Activated naive CD8-positive, alpha-beta T cell (primary cell): ENCODE results near the gene LBHD2.

Source experiments
- H3K27ac Mint-ChIP-seq: one replicate; pipeline ENCODE4 v1.8.0; 2021; ENCODE audit warnings: mixed read lengths
- H3K27me3 Mint-ChIP-seq: one replicate; pipeline ENCODE4 v1.8.0; 2021; ENCODE audit warnings: mixed read lengths
- H3K36me3 Mint-ChIP-seq: one replicate; pipeline ENCODE4 v1.8.0; 2021; ENCODE audit warnings: mixed read lengths
- H3K4me1 Mint-ChIP-seq: one replicate; pipeline ENCODE4 v1.8.0; 2021; ENCODE audit warnings: low read depth, mixed read lengths
- H3K4me3 Mint-ChIP-seq: one replicate; pipeline ENCODE4 v1.8.0; 2021; ENCODE audit warnings: mild to moderate bottlenecking, mixed read lengths
- H3K9me3 Mint-ChIP-seq: one replicate; pipeline ENCODE4 v1.8.0; 2021; ENCODE audit warnings: low read depth, mixed read lengths

The LBHD2 gene

DNA sequence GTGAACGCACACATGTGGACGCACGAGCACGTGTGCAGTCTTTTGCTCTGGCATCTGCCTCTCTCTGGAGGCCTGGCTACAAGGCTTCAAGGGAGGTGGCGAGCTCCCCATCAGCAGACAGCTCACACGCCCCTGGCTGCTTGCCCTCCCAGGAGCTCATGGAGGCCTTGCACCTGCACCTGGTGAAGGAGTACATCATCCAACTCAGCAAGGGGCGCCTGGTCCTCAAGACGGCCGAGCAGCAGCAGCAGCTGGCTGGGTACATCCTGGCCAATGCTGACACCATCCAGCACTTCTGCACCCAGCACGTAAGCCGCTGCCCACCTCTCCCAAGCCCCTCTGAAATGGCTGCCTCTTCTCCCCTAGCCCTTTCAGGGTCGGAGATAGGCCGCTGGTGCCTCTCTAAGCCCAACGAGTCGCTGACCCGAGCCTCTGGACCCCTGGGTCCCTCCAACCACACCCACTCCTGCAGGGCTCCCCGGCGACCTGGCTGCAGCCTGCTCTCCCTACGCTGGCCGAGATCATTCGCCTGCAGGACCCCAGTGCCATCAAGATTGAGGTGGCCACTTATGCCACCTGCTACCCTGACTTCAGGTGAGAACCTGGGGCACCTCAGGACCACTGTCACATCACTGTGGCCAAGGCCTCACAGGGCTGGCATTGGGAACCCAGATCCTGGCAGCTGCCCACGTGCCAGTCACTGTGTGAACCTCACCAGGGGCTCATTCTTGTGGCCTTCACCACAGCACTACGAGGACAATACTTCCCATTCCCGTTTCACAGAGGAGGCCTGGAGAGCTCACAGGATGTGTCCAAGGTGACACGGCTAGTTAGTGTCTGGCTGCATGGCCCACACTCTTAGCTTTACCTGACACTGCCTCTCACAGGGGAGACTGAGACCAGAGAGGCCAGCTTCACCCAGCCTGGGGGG lies 49.5 kb downstream of the LBHD2 start:
- Mint-ChIP-seq H3K36me3 (no peaks in the 10 kb centered on the region), H3K4me3 (no peak overlapping the region), H3K4me1 (no peaks in the 10 kb centered on the region), H3K27me3 (no peaks in the 10 kb centered on the region), H3K9me3 (no peaks in the 10 kb centered on the region), H3K27ac (no peak overlapping the region)

DNA sequence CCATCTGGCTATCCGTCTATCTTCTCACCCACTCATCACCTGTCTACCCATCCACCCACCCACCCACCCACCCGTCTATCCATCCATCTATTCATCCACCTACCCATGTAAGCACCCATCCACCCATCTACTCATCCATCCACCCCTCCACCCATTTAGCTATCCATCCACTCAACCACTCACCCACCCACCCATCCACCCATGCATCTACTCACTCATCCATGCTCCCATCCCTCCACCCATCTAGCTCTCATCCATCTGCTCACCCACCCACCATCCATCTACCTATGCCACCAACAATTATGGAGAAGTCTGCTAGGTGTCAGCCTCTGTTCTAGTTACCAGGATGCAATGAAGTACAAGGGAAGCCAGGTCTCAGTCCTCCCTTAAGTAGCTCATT lies 50.4 kb downstream of the LBHD2 start:
- Mint-ChIP-seq H3K9me3 (no peaks in the 10 kb centered on the region), H3K36me3 (no peaks in the 10 kb centered on the region), H3K4me1 (no peaks in the 10 kb centered on the region), H3K27me3 (no peaks in the 10 kb centered on the region), H3K27ac (no peak overlapping the region), H3K4me3 (no peak overlapping the region)

DNA sequence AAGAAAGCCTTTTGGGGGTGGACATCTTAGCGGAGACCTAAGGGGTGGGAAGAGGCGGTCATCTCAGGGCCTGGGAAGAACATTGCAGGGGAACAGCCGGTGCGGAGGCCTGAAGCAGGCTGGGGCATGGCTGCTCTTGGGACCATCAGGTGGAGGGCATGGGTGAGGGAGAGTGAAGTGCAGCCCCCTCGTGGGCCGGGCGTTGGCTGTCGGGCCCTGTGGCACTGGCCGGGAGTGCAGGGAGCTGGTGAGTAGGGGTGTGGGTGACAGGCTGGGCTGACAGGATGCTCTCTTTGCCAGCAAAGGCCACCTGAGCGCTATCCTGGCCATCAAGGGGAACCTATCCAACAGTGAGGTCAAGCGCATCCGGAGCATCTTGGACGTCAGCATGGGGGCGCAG lies 50.9 kb downstream of the LBHD2 start:
- H3K4me3 Mint-ChIP-seq = no peak overlapping the region
- H3K9me3 Mint-ChIP-seq = no peaks in the 10 kb centered on the region
- no peaks in the 10 kb centered on the region for H3K27me3 Mint-ChIP-seq
- H3K27ac Mint-ChIP-seq = no peak overlapping the region
- no peaks in the 10 kb centered on the region for H3K4me1 Mint-ChIP-seq
- no peaks in the 10 kb centered on the region for H3K36me3 Mint-ChIP-seq

DNA sequence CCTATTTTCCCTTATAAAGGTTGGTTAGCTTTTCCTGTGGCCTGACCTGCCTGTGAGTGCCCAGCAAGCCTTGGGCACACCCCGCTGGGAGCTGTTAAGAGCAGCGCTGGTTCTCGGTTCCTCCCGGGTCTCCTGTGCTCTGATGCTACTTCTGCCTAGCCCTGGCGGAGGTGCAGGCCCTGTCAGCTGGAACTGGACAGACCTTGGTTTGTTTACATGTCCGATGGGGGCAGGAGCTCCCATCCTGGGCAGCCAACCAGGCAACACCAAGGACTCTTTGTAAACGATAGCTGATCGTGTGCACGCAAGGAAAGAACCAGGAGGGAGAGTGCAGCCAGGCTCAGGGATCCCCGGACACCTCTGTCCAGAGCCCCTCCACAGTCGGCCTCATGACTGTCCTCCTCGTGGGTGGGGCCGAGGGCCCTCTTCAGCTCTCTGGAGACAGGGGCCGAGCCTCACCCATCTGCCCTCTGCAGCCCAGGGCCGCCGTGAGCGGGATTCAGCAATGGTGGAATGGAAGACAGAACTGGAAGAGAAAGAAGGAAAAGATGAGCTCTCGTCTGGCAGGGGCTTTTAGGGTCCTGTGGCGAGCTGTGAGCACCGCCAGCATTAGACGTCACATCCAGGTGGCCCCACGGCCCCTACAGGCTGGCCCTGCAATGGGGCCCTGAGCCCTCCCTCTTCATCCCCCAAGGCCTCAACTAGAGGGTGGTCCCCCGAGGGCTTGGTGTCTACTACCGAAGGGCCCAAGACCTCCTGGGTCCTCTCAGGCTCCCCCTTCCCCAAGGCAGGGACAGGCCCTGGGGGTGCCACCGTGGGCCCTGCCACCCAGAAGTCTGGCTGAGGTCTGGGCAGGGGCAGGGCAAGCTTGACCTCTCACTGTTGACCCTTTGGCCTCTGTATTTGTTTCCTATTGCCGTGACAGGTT lies 51.6 kb downstream of the LBHD2 start:
- no peak overlapping the region for H3K27ac Mint-ChIP-seq

DNA sequence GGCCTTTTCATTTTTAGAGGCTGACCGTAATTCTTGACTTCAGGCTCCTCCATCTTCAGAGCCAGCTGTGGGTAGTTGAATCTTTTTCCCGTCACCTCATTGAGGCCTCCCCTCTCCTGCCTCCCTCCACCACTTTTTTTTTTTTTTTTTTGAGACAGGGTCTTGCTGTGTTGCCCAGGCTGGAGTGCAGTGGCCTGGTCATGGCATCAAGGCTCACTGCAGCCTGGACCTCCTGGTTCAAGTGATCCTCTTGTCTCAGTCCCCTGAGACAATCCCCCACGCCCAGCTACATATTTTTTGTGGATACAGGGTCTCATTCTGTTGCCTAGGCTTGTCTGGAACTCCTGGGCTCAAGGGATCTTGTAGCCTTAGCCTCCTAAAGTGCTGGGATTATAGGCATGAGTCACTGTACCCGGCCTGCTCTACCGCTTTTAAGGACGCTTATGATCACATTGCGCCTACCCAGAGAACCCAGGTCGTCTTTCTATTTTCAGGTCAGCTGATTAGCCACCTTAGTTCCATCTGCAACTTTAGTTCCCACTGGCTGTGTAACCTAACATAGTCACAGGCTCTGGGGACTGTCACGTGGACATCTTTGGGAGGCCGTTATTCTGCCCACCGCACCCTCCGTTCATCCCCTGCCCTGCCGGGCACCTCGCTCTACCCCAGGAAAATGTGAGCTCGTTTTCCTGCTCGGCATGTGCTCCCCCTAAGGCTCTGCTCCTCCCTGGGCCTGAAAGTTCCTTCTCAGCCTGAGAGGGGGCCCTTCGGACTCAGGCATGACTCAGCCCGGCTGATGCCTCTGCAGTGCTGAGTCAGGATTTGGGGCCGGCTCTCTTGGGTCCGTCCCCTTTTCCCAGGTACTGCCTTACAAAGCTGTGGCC lies 52.6 kb downstream of the LBHD2 start:
- no peaks in the 10 kb centered on the region for H3K9me3 Mint-ChIP-seq
- H3K27me3 Mint-ChIP-seq = peaks cover 6% of the 10 kb centered on the region
- no peaks in the 10 kb centered on the region for H3K36me3 Mint-ChIP-seq
- H3K27ac Mint-ChIP-seq = no peak overlapping the region
- no peak overlapping the region for H3K4me3 Mint-ChIP-seq
- peaks cover 4% of the 10 kb centered on the region for H3K4me1 Mint-ChIP-seq

More for the DNA sequence above, 51.6 kb downstream of the LBHD2 start:
- Mint-ChIP-seq H3K27me3 (peaks cover 3% of the 10 kb centered on the region), H3K4me1 (peaks cover 2% of the 10 kb centered on the region), H3K4me3 (no peak overlapping the region), H3K36me3 (no peaks in the 10 kb centered on the region), H3K9me3 (no peaks in the 10 kb centered on the region)

DNA sequence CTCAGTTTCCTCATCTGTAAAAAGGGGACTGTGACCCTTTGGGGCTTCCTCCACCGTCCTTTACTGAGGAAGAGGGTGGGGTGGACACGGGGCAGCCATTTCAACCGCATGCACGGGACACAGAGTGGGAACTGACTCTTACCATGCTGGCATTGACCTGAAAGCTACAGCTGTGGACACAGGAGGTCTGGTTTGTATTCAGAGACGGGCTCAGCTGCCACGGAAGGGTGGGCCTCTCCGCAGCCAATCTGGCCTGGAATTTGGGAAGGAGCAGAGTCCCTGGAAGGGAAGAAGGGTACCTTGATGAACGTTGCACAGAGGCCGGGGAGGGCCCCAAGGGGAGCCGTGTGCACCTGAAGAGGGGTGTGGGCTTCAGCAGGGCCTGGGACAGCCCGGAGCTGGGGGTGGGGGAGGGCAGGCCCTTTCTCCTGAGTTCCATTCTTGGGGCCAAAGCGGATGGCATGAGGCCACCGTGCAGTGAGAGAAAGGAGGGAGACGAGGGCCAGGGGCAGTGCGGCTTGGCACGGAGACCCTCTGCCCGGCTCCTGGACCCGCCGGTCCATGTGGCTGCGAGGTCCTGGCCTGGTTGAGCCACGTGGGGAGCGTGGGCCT lies 53.8 kb downstream of the LBHD2 start:
- Mint-ChIP-seq H3K36me3 (no peaks in the 10 kb centered on the region), H3K4me3 (no peak overlapping the region), H3K27ac (no peak overlapping the region), H3K27me3 (peaks cover 14% of the 10 kb centered on the region), H3K9me3 (no peaks in the 10 kb centered on the region), H3K4me1 (peaks cover 4% of the 10 kb centered on the region)

DNA sequence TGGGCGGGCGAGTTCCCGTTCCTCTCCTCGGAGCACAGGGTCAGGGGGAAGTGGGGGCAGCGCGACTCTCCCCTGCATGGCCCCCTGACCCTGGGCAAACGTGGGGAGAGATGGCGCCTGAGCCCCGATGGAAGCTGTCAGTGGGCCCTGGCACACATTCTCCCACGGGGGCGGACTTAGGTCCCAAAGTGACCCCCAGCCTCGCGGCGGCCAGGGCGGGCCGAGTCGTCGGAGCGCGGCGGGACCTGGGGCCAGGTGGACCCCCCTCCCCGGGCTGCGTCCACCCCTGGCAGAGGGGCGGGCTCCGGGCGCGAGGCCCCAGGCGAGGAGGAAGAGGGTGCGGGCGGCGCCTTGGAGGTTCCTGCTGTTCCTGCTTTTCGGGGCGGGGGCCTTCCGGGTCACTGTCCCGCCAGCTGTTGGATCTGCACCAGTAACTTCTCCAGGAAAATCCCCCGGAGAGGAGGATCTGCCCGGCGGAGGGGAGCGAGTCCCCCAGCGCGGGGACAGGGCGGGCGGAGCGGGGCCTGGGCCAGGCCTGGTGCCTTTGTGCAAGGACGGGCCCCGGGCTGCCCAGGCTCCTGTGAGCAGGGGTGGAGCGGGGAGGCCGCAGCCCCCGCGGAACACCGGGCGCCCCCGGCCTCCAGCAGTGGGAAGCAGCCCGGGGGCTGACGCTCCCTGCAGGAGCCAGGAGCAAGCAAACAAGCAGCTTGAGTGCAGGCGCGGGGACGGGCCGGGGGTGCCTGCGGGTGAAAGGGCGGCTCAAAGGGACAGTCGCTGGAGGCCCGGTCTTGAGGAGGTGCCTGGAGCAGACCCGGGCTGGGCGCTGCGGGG lies 54.5 kb downstream of the LBHD2 start:
- H3K27ac Mint-ChIP-seq = no peak overlapping the region
- H3K27me3 Mint-ChIP-seq = peaks cover 17% of the 10 kb centered on the region
- H3K4me3 Mint-ChIP-seq = no peak overlapping the region
- H3K4me1 Mint-ChIP-seq = peaks cover 4% of the 10 kb centered on the region
- no peaks in the 10 kb centered on the region for H3K9me3 Mint-ChIP-seq
- no peaks in the 10 kb centered on the region for H3K36me3 Mint-ChIP-seq

DNA sequence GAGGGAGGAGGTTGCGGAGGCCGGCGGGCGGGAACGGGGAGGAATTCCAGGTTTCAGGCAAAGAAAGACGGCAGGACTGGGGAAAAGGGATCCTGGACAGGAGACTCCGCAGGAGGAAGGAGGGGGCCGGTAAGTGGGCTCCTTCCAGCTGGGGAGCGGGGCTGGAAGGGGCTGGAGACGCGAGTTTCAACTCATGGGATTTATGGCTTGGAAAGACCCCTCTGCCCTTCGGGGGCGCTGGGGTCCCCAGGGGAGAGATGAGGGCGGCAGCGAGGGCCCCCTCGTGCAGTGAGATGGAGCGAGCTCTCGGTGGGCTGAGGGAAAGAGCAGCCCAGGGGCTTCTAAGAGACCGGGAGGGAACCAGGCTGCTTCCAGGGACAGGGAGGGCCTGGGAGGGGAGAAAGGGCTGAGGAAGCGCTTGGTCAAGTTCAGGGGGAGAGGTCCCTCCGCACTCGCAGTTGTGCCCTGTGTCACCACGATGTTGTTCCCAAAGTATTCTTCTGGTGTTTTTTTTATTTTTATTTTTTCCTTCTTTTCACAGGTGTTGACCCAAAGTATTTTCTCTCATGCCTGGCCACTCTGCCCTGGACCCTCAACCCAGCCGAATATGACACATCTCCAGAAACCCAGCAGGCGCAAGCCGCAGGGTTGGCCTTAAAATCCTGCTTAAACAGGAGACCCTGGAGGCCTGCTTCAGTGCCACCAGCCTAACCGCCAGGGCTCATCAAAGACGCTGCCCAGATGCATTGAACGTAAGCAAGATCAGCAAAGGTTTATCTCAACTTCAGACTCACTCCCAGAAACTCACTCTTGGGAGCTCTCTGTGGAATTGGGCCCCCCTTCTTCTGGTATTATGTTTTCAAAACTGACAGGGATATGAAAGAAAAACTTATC lies 55.4 kb downstream of the LBHD2 start:
- Mint-ChIP-seq H3K27me3 (peaks cover 19% of the 10 kb centered on the region), H3K9me3 (no peaks in the 10 kb centered on the region), H3K36me3 (no peaks in the 10 kb centered on the region), H3K27ac (no peak overlapping the region), H3K4me3 (no peak overlapping the region), H3K4me1 (peaks cover 4% of the 10 kb centered on the region)
